ENCODE measurements around the gene CNBD2.
"Not testable (repeated sequence)": the region's sequence is repeated elsewhere in the genome, so short reads cannot be mapped to it uniquely, and the experiment has no call there.

CNBD2 gene

DNA sequence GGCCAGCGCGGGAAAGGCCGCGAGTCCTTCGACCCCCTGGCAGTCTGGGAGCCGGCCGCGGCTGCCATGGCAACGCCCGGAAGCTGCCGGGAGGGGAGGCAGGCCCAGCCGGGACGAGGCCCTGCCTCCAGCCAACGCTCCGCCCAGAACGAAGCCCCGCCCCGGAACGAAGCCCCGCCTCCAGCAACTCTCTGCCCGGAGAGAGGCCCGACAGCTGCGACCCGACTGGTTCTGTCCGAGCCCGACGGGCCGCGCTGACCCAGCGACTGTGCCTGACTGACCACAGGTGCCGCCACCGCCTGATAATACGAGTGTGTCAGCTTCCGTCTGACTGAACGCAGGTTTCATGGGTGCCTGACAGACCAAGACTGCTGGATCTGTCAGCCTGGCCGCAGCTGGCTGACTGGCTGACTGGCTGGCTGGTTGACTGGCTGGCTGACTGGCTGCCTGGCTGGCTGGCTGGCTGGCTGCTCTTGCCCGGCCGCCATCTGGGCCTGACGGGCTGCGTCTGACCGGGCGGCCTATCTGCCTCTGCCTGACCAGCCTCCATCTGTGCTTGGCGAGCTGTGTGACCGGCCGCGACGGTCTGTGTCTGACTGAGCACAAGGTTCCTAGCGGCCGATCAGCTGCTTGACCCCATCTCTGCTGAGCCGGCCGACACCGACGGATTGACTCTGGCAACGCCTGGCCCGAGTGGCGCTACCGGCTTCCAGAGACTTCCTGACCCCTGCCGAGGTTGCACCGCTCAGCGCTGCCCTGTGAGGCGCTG is 96.5 kb downstream of the CNBD2 start:
- peak; percentile 36 for DNase-seq

GRCh38 chr20:36065427-36065998 is 97.1 kb downstream of the CNBD2 start:
- DNase-seq, result no peak

DNA sequence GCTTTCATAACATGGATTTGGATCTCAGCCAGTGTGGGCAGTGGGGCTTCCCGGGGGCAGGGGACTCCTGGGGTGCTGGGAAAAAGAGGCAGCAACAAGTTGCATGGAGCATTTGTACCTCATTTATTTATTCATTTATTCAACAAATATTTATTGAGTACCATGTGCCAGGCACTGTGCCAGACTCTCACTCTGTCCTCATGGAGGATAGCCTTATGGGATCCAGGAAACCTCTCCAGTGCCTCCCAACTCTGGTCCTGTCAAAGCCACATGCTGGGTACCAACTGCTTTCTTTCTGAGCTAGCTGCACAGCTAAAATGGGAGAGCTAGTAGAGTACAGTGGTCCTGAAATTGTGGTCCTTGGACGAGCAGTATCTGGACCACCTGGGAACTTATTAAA is 98.4 kb downstream of the CNBD2 start:
- no peak for DNase-seq

DNA sequence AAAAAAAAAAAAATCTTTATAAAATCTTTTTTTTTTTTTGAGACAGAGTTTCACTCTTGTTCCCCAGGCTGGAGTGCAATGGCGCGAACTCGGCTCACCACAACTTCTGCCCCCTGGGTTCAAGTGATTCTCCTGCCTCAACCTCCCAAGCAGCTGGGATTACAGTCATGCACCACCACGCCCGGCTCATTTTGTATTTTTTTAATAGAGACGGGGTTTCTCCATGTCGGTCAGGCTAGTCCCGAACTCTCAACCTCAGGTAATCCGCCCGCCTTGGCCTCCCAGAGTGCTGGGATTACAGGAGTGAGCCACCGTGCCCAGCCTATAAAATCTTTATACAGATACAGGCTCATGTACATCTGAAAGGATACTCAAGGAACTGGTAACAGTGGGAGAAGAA is 100.1 kb downstream of the CNBD2 start:
- DNase-seq, result not testable (repeated sequence)

GRCh38 chr20:36070451-36070850 is 102.1 kb downstream of the CNBD2 start:
- no peak for DNase-seq

DNA sequence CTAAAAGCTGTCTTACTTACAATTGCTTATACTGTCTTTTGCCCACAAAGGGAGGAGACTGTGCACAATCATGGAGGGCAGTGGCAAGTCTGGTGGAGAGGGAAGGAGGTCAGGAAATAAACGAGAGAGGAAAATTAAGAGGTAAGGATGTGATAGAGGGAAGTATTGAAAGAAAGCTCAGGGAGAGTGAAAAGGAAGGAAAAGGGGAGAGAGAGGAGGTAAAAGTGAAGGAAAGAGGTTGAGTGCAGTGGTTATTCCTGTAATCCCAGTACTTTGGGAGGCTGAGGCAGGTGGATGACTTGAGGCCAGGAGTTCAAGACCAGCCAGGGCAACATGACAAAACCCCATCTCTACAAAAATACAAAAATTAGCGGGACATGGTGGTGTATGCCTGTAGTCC is 103.5 kb downstream of the CNBD2 start:
- no peak for DNase-seq

DNA sequence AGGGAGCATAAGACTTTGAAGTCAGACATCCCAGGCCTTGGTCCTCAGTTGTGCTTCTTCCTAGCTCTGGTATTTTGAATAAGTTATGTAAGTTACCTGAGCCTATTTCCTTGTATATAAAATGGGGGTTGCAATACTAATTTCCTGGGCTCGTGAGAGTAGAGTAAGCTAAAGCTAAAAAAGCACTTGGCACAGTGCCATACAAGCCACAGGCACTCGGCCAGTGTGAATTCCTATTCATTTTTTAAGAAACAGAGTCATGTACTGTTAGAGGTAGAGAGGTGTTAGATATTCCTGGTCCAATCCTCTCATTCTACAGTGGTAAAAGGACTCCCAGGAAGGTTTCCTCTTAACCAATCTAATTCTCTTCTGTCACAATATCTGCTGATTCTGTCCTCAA is 106.6 kb downstream of the CNBD2 start:
- no peak for DNase-seq

GRCh38 chr20:36077762-36078161 is 109.4 kb downstream of the CNBD2 start:
- not testable (repeated sequence) for DNase-seq

GRCh38 chr20:36079486-36079885 is 111.1 kb downstream of the CNBD2 start:
- no peak for DNase-seq

GRCh38 chr20:36079984-36080383 is 111.6 kb downstream of the CNBD2 start:
- not testable (repeated sequence) for DNase-seq
